Activated naive CD8-positive, alpha-beta T cell treated with anti-CD3 and anti-CD28 coated beads, Interleukin-2, amount 10 ng/mL, durations not matched to agents 7 days and 5 days (primary cell): Measurements from ENCODE around the gene ZNF227. TPM values are rescaled to one million over a fixed set of nuclear protein-coding genes. Genes with fewer than 3 reads are reported as not detected.
A peak's percentile ranks its signal among the peaks of the same experiment; 100 is the strongest.

Source experiments
- ATAC-seq: fragments of 150-1000 bp; cut with Tn5 transposase; one replicate; pipeline ENCODE4 v1.10.0; 2021; ENCODE audit warnings: low read depth, moderate library complexity
- POLR2A ChIA-PET: fragments of 350-600 bp; sonication (Branson Sonifier 250); formaldehyde crosslinking; loops from one replicate; lab custom pipeline; 2021; ENCODE audit warnings: antibody characterized with exemption; lab: Charles Lee
- DNase-seq: peaks from one replicate; pipeline ENCODE4 v3.0.0; 2021
- H3K27ac Mint-ChIP-seq: one replicate; pipeline ENCODE4 v1.8.0; 2022; ENCODE audit warnings: mild to moderate bottlenecking, mixed read lengths
- H3K27me3 Mint-ChIP-seq: one replicate; pipeline ENCODE4 v1.8.0; 2022; ENCODE audit warnings: mild to moderate bottlenecking, moderate library complexity, mixed read lengths
- H3K36me3 Mint-ChIP-seq: one replicate; pipeline ENCODE4 v1.8.0; 2021; ENCODE audit warnings: mild to moderate bottlenecking, mixed read lengths
- H3K4me1 Mint-ChIP-seq: one replicate; pipeline ENCODE4 v1.8.0; 2021; ENCODE audit warnings: mixed read lengths
- H3K4me3 Mint-ChIP-seq: one replicate; pipeline ENCODE4 v1.8.0; 2022; ENCODE audit warnings: mild to moderate bottlenecking, moderate library complexity, mixed read lengths
- H3K9me3 Mint-ChIP-seq: one replicate; pipeline ENCODE4 v1.8.0; 2021; ENCODE audit warnings: mixed read lengths
- total RNA-seq, 2 experiments: library from RNA; stranded (reverse); gene quantifications; one replicate each; pipeline ENCODE4 v1.2.3, GENCODE V29; 2021

Gene ZNF227
- total RNA-seq, 2 experiments from 2014 or later: 40.6 to 42.2 TPM

- peaks cover 56% of the 10 kb centered on the region for H3K9me3 Mint-ChIP-seq
- ATAC-seq (no peak), DNase-seq (no peak)
- POLR2A ChIA-PET: no interaction called here
- no peaks in the 10 kb centered on the region for H3K27me3 Mint-ChIP-seq
- H3K4me1 Mint-ChIP-seq: peaks cover 13% of the 10 kb centered on the region
- peaks cover 33% of the 10 kb centered on the region for H3K36me3 Mint-ChIP-seq
- H3K27ac Mint-ChIP-seq: no peak overlapping the region
- H3K4me3 Mint-ChIP-seq: no peak overlapping the region
Observed at GRCh38 chr19:44255705-44256411, 43.5 kb downstream of the ZNF227 start.

GRCh38 chr19:44258136-44258535 lies 45.8 kb downstream of the ZNF227 start:
- POLR2A ChIA-PET: no interaction called here

GRCh38 chr19:44258835-44259413 lies 46.6 kb downstream of the ZNF227 start:
- no peak for DNase-seq
- POLR2A ChIA-PET: no interaction called here
- Mint-ChIP-seq H3K9me3 (peaks cover 39% of the 10 kb centered on the region), H3K4me3 (peak overlapping the region; percentile 85), H3K4me1 (peaks cover 13% of the 10 kb centered on the region), H3K27me3 (no peaks in the 10 kb centered on the region), H3K27ac (no peak overlapping the region), H3K36me3 (peaks cover 23% of the 10 kb centered on the region)
- ATAC-seq: no peak

More at GRCh38 chr19:44258136-44258535, 45.8 kb downstream of the ZNF227 start:
- peaks cover 25% of the 10 kb centered on the region for H3K36me3 Mint-ChIP-seq
- DNase-seq (no peak), ATAC-seq (no peak)
- H3K9me3 Mint-ChIP-seq: peaks cover 43% of the 10 kb centered on the region
- peaks cover 13% of the 10 kb centered on the region for H3K4me1 Mint-ChIP-seq
- H3K27ac Mint-ChIP-seq: no peak overlapping the region
- H3K4me3 Mint-ChIP-seq: no peak overlapping the region
- H3K27me3 Mint-ChIP-seq: no peaks in the 10 kb centered on the region

GRCh38 chr19:44260343-44260681 lies 48.0 kb downstream of the ZNF227 start:
- H3K27me3 Mint-ChIP-seq: no peaks in the 10 kb centered on the region
- H3K9me3 Mint-ChIP-seq: peaks cover 30% of the 10 kb centered on the region
- peak overlapping the region; percentile 85 for H3K4me3 Mint-ChIP-seq
- peaks cover 20% of the 10 kb centered on the region for H3K36me3 Mint-ChIP-seq
- H3K4me1 Mint-ChIP-seq: peaks cover 13% of the 10 kb centered on the region
- peak overlapping the region; percentile 87 for H3K27ac Mint-ChIP-seq
- ATAC-seq: no peak
- POLR2A ChIA-PET: interaction anchor here (1.0 kb wide), 1 partner anchor 240 kb away, joined by 3 read pairs; the partner anchor contains the start of gene ZNF180
- no peak for DNase-seq

- peaks cover 13% of the 10 kb centered on the region for H3K4me1 Mint-ChIP-seq
- H3K36me3 Mint-ChIP-seq: peaks cover 19% of the 10 kb centered on the region
- no peaks in the 10 kb centered on the region for H3K27me3 Mint-ChIP-seq
- ATAC-seq (no peak), DNase-seq (no peak)
- H3K4me3 Mint-ChIP-seq: peak overlapping the region; percentile 85
- H3K27ac Mint-ChIP-seq: peak overlapping the region; percentile 87
- POLR2A ChIA-PET: no interaction called here
- H3K9me3 Mint-ChIP-seq: peaks cover 26% of the 10 kb centered on the region
Observed at GRCh38 chr19:44260695-44261446, 48.5 kb downstream of the ZNF227 start.

GRCh38 chr19:44277331-44277730 lies 65.0 kb downstream of the ZNF227 start:
- Mint-ChIP-seq H3K4me3 (no peak overlapping the region), H3K27me3 (no peaks in the 10 kb centered on the region), H3K36me3 (peaks cover 23% of the 10 kb centered on the region), H3K4me1 (no peaks in the 10 kb centered on the region), H3K9me3 (peaks cover 40% of the 10 kb centered on the region), H3K27ac (no peak overlapping the region)
- POLR2A ChIA-PET: no interaction called here
- DNase-seq (no peak), ATAC-seq (no peak)

GRCh38 chr19:44278181-44278690 lies 65.9 kb downstream of the ZNF227 start:
- Mint-ChIP-seq H3K27ac (no peak overlapping the region), H3K4me1 (no peaks in the 10 kb centered on the region), H3K9me3 (peaks cover 43% of the 10 kb centered on the region), H3K4me3 (no peak overlapping the region), H3K27me3 (no peaks in the 10 kb centered on the region), H3K36me3 (peaks cover 19% of the 10 kb centered on the region)
- no peak for ATAC-seq
- no peak for DNase-seq
- POLR2A ChIA-PET: no interaction called here

GRCh38 chr19:44280916-44281315 lies 68.6 kb downstream of the ZNF227 start:
- ATAC-seq (no peak), DNase-seq (no peak)
- Mint-ChIP-seq H3K36me3 (peaks cover 8% of the 10 kb centered on the region), H3K27ac (no peak overlapping the region), H3K4me1 (no peaks in the 10 kb centered on the region), H3K27me3 (no peaks in the 10 kb centered on the region), H3K9me3 (peaks cover 36% of the 10 kb centered on the region), H3K4me3 (no peak overlapping the region)
- POLR2A ChIA-PET: no interaction called here

- Mint-ChIP-seq H3K4me3 (no peak overlapping the region), H3K27me3 (no peaks in the 10 kb centered on the region), H3K4me1 (no peaks in the 10 kb centered on the region), H3K27ac (no peak overlapping the region), H3K9me3 (peaks cover 37% of the 10 kb centered on the region), H3K36me3 (peaks cover 21% of the 10 kb centered on the region)
- ATAC-seq (no peak), DNase-seq (no peak)
- POLR2A ChIA-PET: no interaction called here
Observed at GRCh38 chr19:44282846-44283245, 70.5 kb downstream of the ZNF227 start.

- H3K4me3 Mint-ChIP-seq: no peak overlapping the region
Observed at GRCh38 chr19:44284968-44285367, 72.6 kb downstream of the ZNF227 start.

More at GRCh38 chr19:44284968-44285367, 72.6 kb downstream of the ZNF227 start:
- POLR2A ChIA-PET: no interaction called here
- Mint-ChIP-seq H3K4me1 (no peaks in the 10 kb centered on the region), H3K36me3 (peaks cover 40% of the 10 kb centered on the region), H3K9me3 (peaks cover 34% of the 10 kb centered on the region), H3K27ac (no peak overlapping the region), H3K27me3 (no peaks in the 10 kb centered on the region)
- no peak for DNase-seq
- no peak for ATAC-seq

Other genes starting within 250 kb of the ZNF227 start
- gene ZNF155, start 228.3 kb upstream of the ZNF227 start, total RNA-seq: 10 to 100 TPM; 12.3 to 12.9 TPM
- gene ZNF230, start 209.6 kb upstream of the ZNF227 start, total RNA-seq: 1 to 10 TPM; 9.2 to 9.7 TPM
- gene ZNF222, start 187.2 kb upstream of the ZNF227 start, total RNA-seq: 1 to 10 TPM; 7.8 to 7.9 TPM
- 1 to 10 TPM; 2.2 to 3.3 TPM for gene ZNF223, start 160.5 kb upstream of the ZNF227 start, total RNA-seq
- 1 to 10 TPM; 3.9 to 4.1 TPM for gene ZNF284, start 140.4 kb upstream of the ZNF227 start, total RNA-seq
- 10 to 100 TPM; 55.3 to 58.2 TPM for gene ZNF224, start 118.2 kb upstream of the ZNF227 start, total RNA-seq
- 1 to 10 TPM; 7.8 to 9.2 TPM for gene ZNF225, start 99.1 kb upstream of the ZNF227 start, total RNA-seq
- 10 to 100 TPM; 16.4 to 18.2 TPM for gene ZNF234, start 71.0 kb upstream of the ZNF227 start, total RNA-seq
- gene ZNF226, start 47.4 kb upstream of the ZNF227 start, total RNA-seq: 10 to 100 TPM; 26.2 to 28.0 TPM
- gene ZNF233, start 47.4 kb downstream of the ZNF227 start, total RNA-seq: 1 to 10 TPM; 1.0 to 1.6 TPM
- gene ZNF235, start 92.5 kb downstream of the ZNF227 start, total RNA-seq: 1 to 10 TPM; 8.8 to 9.4 TPM
- gene ZNF112, start 144.1 kb downstream of the ZNF227 start, total RNA-seq: under 1 TPM; 0.28 to 0.30 TPM
- 1 to 10 TPM; 3.3 to 3.9 TPM for gene ZNF285, start 189.1 kb downstream of the ZNF227 start, total RNA-seq
- 1 to 10 TPM; 2.6 to 3.0 TPM for gene ZNF229, start 235.9 kb downstream of the ZNF227 start, total RNA-seq